GM12878 (cell line): ENCODE results near the gene OGFRL1. TPM values are rescaled to one million over a fixed set of nuclear protein-coding genes. Genes with fewer than 3 reads are reported as not detected.
A peak's percentile ranks its signal among the peaks of the same experiment; 100 is the strongest.

Experiments
- ATAC-seq: fragments of 200-7000 bp; cut with Tn5 transposase; 3 replicates; pipeline ENCODE4 v1.9.1; 2020; ENCODE audit warnings: mild to moderate bottlenecking, moderate library complexity
- BruUV-seq: library from RNA; stranded (reverse); fragments of 400-500 nt; replicated peaks from 2 replicates; lab custom pipeline; 2021; lab: Mats Ljungman, UMichigan
- CTCF ChIA-PET: fragments of 300-600 bp; sonication (Branson Sonifier 250); formaldehyde crosslinking; extraction: SDS; loops from one replicate; lab custom pipeline; 2021; ENCODE audit warnings: inconsistent platforms; lab: Yijun Ruan, JAX
- POLR2A ChIA-PET: fragments of 350-600 bp; formaldehyde crosslinking; extraction: SDS; loops from one replicate; lab custom pipeline; 2021; ENCODE audit warnings: inconsistent platforms; lab: Charles Lee
- RAD21 ChIA-PET: fragments of 300-600 bp; sonication (Branson Sonifier 250); formaldehyde crosslinking; loops from one replicate; lab custom pipeline; 2023; ENCODE audit warnings: antibody characterized with exemption; ENCODE audit not compliant: unreplicated experiment; lab: Charles Lee
- SMC1A ChIA-PET: fragments of 300-600 bp; sonication (Branson Sonifier 250); formaldehyde crosslinking; loops from one replicate; lab custom pipeline; 2023; ENCODE audit not compliant: unreplicated experiment, uncharacterized antibody; lab: Charles Lee
- DNase-seq: peaks from one replicate; pipeline ENCODE4 v3.0.0-alpha.2; 2011; ENCODE audit warnings: low read depth, low spot score
- FAIRE-seq: peaks from 3 replicates; lab custom pipeline; 2011; peaks lifted over from hg19 to GRCh38; lab: Jason Lieb, UNC
- H2AFZ ChIP-seq: 2 replicates; pipeline ENCODE4 v1.6.0; 2011; ENCODE audit warnings: low read depth, low read length, control low read depth; ENCODE audit not compliant: control insufficient read depth
- H3K27ac ChIP-seq: 2 replicates; pipeline ENCODE4 v1.5.1; 2011; ENCODE audit warnings: control low read depth; ENCODE audit not compliant: control insufficient read depth, insufficient read depth
- H3K27me3 ChIP-seq, 2 experiments: replicated peaks in 1 of 2; 2 replicates each; pipeline versions ENCODE4 v1.6.0 to v1.6.1; 2011; ENCODE audit warnings: low read length in 1 of 2; ENCODE audit not compliant: control insufficient read depth in 2 of 2, insufficient read depth in 2 of 2
- H3K36me3 ChIP-seq, 2 experiments: 2 replicates each; pipeline ENCODE4 v1.5.1; 2011; ENCODE audit warnings: low read length in 1 of 2; ENCODE audit not compliant: control insufficient read depth in 2 of 2, insufficient read depth in 2 of 2
- H3K4me1 ChIP-seq: 2 replicates; pipeline ENCODE4 v1.6.1; 2011; ENCODE audit warnings: mild to moderate bottlenecking, low read length, moderate library complexity, mixed read lengths; ENCODE audit not compliant: control insufficient read depth, insufficient read depth
- H3K4me2 ChIP-seq: 2 replicates; pipeline ENCODE4 v1.6.0; 2011; ENCODE audit warnings: control low read depth; ENCODE audit not compliant: control insufficient read depth, insufficient read depth
- H3K4me3 ChIP-seq: fragments of 200-600 bp; sonication (generic); 2 replicates; pipeline ENCODE4 v1.5.1; 2016
- H3K79me2 ChIP-seq: 2 replicates; pipeline ENCODE4 v1.6.0; 2011; ENCODE audit warnings: low read length; ENCODE audit not compliant: control insufficient read depth, insufficient read depth
- H3K9ac ChIP-seq: 2 replicates; pipeline ENCODE4 v1.8.0; 2011; ENCODE audit warnings: low read length, control low read depth, mixed read lengths; ENCODE audit not compliant: control insufficient read depth, insufficient read depth
- H3K9me3 ChIP-seq: replicated peaks from 3 replicates; pipeline ENCODE4 v1.5.1; 2011; ENCODE audit warnings: mild to moderate bottlenecking, low read length; ENCODE audit not compliant: control insufficient read depth, insufficient read depth
- H4K20me1 ChIP-seq: 2 replicates; pipeline ENCODE4 v1.6.0; 2011; ENCODE audit not compliant: control insufficient read depth, insufficient read depth
- GATAD2B ChIP-seq: fragments of 450-650 bp; conservative IDR thresholded peaks from 2 replicates; pipeline ENCODE4 v1.6.1; 2017; ENCODE audit warnings: low read depth, mild to moderate bottlenecking, moderate library complexity
- ZNF24 ChIP-seq: fragments of 450-650 bp; IDR thresholded peaks from 2 replicates; pipeline ENCODE4 v1.6.1; 2017; ENCODE audit warnings: antibody characterized with exemption, mild to moderate bottlenecking
- in situ Hi-C: fragments of 300-500 bp; cut with MboI; formaldehyde crosslinking; loops from 9 replicates; pipeline ENCODE4 v1.14.3; 2018; ENCODE audit warnings: mixed read lengths
- intact Hi-C: fragments of 100-400 bp; cut with micrococcal nuclease; formaldehyde crosslinking; loops from one replicate; pipeline ENCODE4 v1.14.2; 2022; ENCODE audit not compliant: unreplicated experiment
- polyA plus RNA-seq, 11 experiments: library from polyadenylated mRNA; depleted of rRNA in 4 of 11; unstranded in 6 of 11; stranded (reverse) in 5 of 11; fragments of >200 nt; fragmentation: Nextera tagmentation in 4 of 11; fragmentation: Illumina TruSeq in 1 of 11; extraction: Ambion mirVana in 4 of 11; extraction: Trizol in 1 of 11; gene quantifications; 1 replicate in 1 of 11; 2 replicates in 10 of 11; pipeline versions ENCODE4 v1.2.1 to v1.2.3, GENCODE V29; 2011 to 2016; ENCODE audit warnings: inconsistent platforms in 2 of 11, missing spikeins in 2 of 11, low read depth in 1 of 11
- total RNA-seq, 4 experiments: library from RNA; depleted of rRNA in 3 of 4; stranded (reverse); fragments of >200 nt in 3 of 4; fragmentation: Illumina TruSeq in 1 of 4; extraction: Trizol in 1 of 4; gene quantifications; 2 replicates each; pipeline versions ENCODE4 v1.2.1 to v1.2.3, GENCODE V29; 2013 to 2021
- TF ChIP-seq, protein P1 (sequence below): fragments of 450-650 bp; IDR thresholded peaks from 2 replicates; pipeline ENCODE4 v1.6.1; 2016; ENCODE audit warnings: mild to moderate bottlenecking
- TF ChIP-seq, protein P2 (sequence below): fragments of 450-650 bp; IDR thresholded peaks from 2 replicates; pipeline ENCODE4 v1.6.1; 2017; ENCODE audit warnings: mild to moderate bottlenecking, moderate library complexity
- TF ChIP-seq, protein P3 (sequence below): IDR thresholded peaks from 2 replicates; pipeline ENCODE4 v1.6.1; 2012; ENCODE audit warnings: low read depth, low read length, improper control_type of control experiment

Gene OGFRL1
- total and polyA plus RNA-seq, 10 of the 15 experiments (the other 5 are each of a cell fraction or from before 2014, with no cell fraction given) = 0.24 to 5.8 (median 2.3) TPM

DNA sequence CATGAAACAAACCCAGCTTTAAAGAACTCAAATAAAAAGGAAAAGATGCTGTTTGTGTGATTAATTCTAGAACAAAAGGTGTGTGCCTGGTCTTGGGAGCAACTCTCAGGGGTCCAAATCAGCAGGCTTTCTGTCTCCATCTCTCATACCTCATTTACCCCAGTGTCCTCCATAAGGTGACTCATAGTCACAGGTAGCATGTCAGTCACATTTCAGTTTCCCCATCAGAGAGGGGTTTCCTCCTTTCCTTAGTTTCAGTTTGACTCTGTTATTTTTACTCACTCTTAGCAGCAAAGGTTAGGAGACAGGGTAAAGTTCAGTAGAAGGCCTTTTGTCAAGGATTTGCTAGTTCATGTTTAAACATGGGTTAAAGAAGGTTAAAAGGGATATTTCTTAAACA, 46.2 kb downstream of the OGFRL1 start:
- intact Hi-C loops = no loop called here
- Histone ChIP-seq H3K4me1 (no peaks in the 10 kb centered on the region), H2AFZ (no peak overlapping the region)
- CTCF ChIA-PET = no interaction called here
- no TSS peak for BruUV-seq
- no peak for FAIRE-seq
- TF ChIP-seq, protein P1, sequence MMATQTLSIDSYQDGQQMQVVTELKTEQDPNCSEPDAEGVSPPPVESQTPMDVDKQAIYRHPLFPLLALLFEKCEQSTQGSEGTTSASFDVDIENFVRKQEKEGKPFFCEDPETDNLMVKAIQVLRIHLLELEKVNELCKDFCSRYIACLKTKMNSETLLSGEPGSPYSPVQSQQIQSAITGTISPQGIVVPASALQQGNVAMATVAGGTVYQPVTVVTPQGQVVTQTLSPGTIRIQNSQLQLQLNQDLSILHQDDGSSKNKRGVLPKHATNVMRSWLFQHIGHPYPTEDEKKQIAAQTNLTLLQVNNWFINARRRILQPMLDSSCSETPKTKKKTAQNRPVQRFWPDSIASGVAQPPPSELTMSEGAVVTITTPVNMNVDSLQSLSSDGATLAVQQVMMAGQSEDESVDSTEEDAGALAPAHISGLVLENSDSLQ = 0 out of 2 replicates have a peak, but pooled peaks have one; percentile 16
- TF ChIP-seq GATAD2B = no peak
- TF ChIP-seq, all 136 proteins: peak for 1
- ChIA-PET POLR2A (no interaction called here), RAD21 (no interaction called here), SMC1A (interaction anchor here (1.0 to 1.3 kb wide), 2 partner anchors 15 to 21 kb away, joined by 3 read pairs; no protein-coding TSS in a partner anchor)
- in situ Hi-C loops = no loop called here
- no peak overlapping the region for H3K27ac ChIP-seq
- ATAC-seq (no peak), DNase-seq (no peak)
- no peaks in the 10 kb centered on the region for H3K79me2 ChIP-seq
- no peaks in the 10 kb centered on the region for H3K36me3 ChIP-seq
- H4K20me1 ChIP-seq = no peaks in the 10 kb centered on the region
- H3K27me3 ChIP-seq = no peaks in the 10 kb centered on the region; a peak in 1 of 4 replicates
- no peak overlapping the region for H3K4me2 ChIP-seq
- no peaks in the 10 kb centered on the region for H3K9me3 ChIP-seq
- no peak overlapping the region for H3K9ac ChIP-seq
- no peak overlapping the region for H3K4me3 ChIP-seq

DNA sequence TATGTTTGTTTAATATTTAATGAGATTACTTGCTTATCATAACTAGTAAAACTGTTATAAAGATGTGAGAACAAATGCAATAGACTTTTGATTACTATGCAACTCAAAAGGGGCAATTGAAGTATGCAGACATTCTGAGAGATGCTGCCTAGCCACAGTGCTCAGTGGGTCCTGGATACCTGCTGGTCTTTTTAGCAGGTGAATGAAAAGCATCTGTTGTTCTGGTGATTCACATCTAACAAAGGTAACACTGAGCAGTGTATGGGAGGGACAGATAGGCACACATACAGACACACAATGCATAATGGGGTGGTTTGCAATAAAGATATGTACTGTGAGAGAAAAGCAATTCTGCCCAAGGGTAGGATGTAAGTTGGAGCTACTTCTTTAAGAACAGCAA, 46.9 kb downstream of the OGFRL1 start:
- RAD21 ChIA-PET = no interaction called here
- POLR2A ChIA-PET = no interaction called here

More for the DNA sequence above, 46.9 kb downstream of the OGFRL1 start:
- Histone ChIP-seq H3K27ac (no peak overlapping the region), H2AFZ (no peak overlapping the region), H3K36me3 (no peaks in the 10 kb centered on the region), H3K9me3 (no peaks in the 10 kb centered on the region), H3K4me2 (no peak overlapping the region), H3K4me3 (no peak overlapping the region), H4K20me1 (no peaks in the 10 kb centered on the region), H3K27me3 (no peaks in the 10 kb centered on the region; a peak in 1 of 4 replicates), H3K79me2 (no peaks in the 10 kb centered on the region), H3K9ac (no peak overlapping the region), H3K4me1 (no peaks in the 10 kb centered on the region)
- no peak for FAIRE-seq
- in situ Hi-C loops = no loop called here
- ATAC-seq = no peak
- SMC1A ChIA-PET = interaction anchor here (1.0 to 1.3 kb wide), 2 partner anchors 15 to 22 kb away, joined by 3 read pairs; no protein-coding TSS in a partner anchor
- TF ChIP-seq, protein P2, sequence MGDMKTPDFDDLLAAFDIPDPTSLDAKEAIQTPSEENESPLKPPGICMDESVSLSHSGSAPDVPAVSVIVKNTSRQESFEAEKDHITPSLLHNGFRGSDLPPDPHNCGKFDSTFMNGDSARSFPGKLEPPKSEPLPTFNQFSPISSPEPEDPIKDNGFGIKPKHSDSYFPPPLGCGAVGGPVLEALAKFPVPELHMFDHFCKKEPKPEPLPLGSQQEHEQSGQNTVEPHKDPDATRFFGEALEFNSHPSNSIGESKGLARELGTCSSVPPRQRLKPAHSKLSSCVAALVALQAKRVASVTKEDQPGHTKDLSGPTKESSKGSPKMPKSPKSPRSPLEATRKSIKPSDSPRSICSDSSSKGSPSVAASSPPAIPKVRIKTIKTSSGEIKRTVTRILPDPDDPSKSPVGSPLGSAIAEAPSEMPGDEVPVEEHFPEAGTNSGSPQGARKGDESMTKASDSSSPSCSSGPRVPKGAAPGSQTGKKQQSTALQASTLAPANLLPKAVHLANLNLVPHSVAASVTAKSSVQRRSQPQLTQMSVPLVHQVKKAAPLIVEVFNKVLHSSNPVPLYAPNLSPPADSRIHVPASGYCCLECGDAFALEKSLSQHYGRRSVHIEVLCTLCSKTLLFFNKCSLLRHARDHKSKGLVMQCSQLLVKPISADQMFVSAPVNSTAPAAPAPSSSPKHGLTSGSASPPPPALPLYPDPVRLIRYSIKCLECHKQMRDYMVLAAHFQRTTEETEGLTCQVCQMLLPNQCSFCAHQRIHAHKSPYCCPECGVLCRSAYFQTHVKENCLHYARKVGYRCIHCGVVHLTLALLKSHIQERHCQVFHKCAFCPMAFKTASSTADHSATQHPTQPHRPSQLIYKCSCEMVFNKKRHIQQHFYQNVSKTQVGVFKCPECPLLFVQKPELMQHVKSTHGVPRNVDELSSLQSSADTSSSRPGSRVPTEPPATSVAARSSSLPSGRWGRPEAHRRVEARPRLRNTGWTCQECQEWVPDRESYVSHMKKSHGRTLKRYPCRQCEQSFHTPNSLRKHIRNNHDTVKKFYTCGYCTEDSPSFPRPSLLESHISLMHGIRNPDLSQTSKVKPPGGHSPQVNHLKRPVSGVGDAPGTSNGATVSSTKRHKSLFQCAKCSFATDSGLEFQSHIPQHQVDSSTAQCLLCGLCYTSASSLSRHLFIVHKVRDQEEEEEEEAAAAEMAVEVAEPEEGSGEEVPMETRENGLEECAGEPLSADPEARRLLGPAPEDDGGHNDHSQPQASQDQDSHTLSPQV = no peak
- TF ChIP-seq, protein P3, sequence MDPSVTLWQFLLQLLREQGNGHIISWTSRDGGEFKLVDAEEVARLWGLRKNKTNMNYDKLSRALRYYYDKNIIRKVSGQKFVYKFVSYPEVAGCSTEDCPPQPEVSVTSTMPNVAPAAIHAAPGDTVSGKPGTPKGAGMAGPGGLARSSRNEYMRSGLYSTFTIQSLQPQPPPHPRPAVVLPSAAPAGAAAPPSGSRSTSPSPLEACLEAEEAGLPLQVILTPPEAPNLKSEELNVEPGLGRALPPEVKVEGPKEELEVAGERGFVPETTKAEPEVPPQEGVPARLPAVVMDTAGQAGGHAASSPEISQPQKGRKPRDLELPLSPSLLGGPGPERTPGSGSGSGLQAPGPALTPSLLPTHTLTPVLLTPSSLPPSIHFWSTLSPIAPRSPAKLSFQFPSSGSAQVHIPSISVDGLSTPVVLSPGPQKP = no peak
- TF ChIP-seq ZNF24 = no peak
- BruUV-seq = no TSS peak
- CTCF ChIA-PET = no interaction called here
- DNase-seq = no peak
- intact Hi-C loops = no loop called here
